B cell (primary cell): ENCODE data around the gene SZT2.

Experiments
- CTCF ChIP-seq: fragments of 200-600 bp; IDR thresholded peaks from one replicate; pipeline ENCODE4 v1.8.0; 2022; ENCODE audit warnings: antibody characterized with exemption, mild to moderate bottlenecking
- EZH2 ChIP-seq: IDR thresholded peaks from 2 replicates; pipeline ENCODE4 v1.6.1; 2012; ENCODE audit warnings: borderline replicate concordance, low read depth, mild to moderate bottlenecking, moderate library complexity, low read length; ENCODE audit not compliant: insufficient read depth, poor library complexity, severe bottlenecking

GRCh38 chr1:43473463-43473862 is 83.8 kb downstream of the SZT2 start:
- TF ChIP-seq EZH2 (no peak), CTCF (no peak)
